Measurements from ENCODE around the gene APOOL. TPM values are rescaled to one million over a fixed set of nuclear protein-coding genes. Genes with fewer than 3 reads are reported as not detected.
"Not testable (repeated sequence)": the region's sequence is repeated elsewhere in the genome, so short reads cannot be mapped to it uniquely, and the experiment has no call there.

Gene APOOL
- total RNA-seq, 2 experiments from 2014 or later: 16.6 to 18.4 TPM

DNA sequence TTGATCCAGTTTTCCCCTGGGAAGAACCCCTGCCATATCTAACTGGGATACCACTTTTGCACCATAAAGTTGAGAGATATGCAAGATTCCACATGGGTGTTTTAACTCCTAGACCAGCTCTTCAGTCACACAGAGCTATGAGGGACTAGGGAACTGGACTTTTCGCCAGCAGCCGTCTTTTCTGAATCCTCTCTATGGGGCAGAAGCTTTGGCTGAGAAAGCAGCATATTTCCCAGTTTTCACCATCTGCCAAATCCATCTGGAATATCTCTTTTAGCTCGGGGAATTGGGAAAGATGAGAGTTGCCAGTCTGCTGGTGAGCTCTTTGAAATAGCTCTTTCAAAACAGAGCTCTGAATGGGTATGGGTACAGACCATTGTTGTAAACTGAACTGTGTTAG, 20.9 kb downstream of the APOOL start:
- ChIA-PET POLR2A (no interaction called here), CTCF (interaction anchor here (1.4 kb wide), 1 partner anchor 28 kb away, joined by 3 read pairs; no protein-coding TSS in a partner anchor)
- no peak for DNase-seq
- no peak overlapping the region for H3K4me3 Mint-ChIP-seq
- H3K27ac Mint-ChIP-seq: no peak overlapping the region
- H3K9me3 Mint-ChIP-seq: no peaks in the 10 kb centered on the region
- H3K27me3 Mint-ChIP-seq: no peaks in the 10 kb centered on the region
- intact Hi-C loops (cut with micrococcal nuclease): no loop called here
- no peaks in the 10 kb centered on the region for H3K4me1 Mint-ChIP-seq (ENCODE audit: low read depth)
- peaks cover 19% of the 10 kb centered on the region for H3K36me3 Mint-ChIP-seq

DNA sequence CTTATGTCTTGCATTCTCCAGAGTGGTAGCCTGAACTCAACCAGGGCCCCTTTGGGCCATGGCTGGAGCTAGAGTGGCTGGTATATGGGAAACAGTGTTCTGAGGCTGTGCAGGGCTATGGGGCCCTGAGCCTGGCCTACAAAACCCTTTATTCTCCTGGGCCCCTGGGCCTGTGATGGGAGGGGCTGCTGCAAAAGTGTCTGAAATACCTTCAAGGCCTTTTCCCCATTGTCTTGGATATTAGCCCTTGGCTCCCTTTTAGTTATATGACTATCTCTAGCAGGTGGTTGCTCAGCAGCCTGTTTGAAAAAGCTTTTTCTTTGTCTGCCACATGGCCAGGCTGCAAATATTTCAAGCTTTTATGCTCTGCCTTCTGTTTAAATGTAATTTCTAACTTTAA, 22.5 kb downstream of the APOOL start:
- intact Hi-C loops (cut with micrococcal nuclease): no loop called here
- Mint-ChIP-seq H3K36me3 (peaks cover 19% of the 10 kb centered on the region), H3K4me1 (ENCODE audit: low read depth) (no peaks in the 10 kb centered on the region), H3K27me3 (no peaks in the 10 kb centered on the region), H3K27ac (no peak overlapping the region), H3K9me3 (no peaks in the 10 kb centered on the region), H3K4me3 (no peak overlapping the region)
- CTCF ChIA-PET: no interaction called here
- no peak for DNase-seq
- POLR2A ChIA-PET: no interaction called here

DNA sequence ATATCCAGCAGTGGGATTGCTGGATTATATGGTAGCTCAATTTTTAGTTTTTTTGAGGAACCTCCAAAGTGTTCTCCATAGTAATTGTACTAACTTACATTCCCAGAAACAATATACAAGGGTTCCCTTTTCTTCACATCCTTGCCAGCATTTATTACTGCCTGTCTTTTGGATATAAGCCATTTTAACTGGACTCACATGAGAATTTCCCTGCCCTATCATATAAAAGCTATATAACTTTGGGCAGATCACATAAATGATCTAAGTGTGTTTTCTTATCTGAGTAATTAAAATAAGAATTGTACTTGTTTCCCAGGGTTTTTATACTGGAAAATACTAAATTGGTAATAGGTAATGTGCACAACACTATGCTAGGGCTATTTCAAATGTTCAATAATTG, 25.4 kb downstream of the APOOL start:
- H3K27ac Mint-ChIP-seq: no peak overlapping the region
- H3K4me1 Mint-ChIP-seq (ENCODE audit: low read depth): no peaks in the 10 kb centered on the region
- no peak overlapping the region for H3K4me3 Mint-ChIP-seq
- ChIA-PET POLR2A (no interaction called here), CTCF (no interaction called here)
- no peak for DNase-seq
- H3K9me3 Mint-ChIP-seq: no peaks in the 10 kb centered on the region
- intact Hi-C loops (cut with micrococcal nuclease): no loop called here
- H3K27me3 Mint-ChIP-seq: no peaks in the 10 kb centered on the region
- H3K36me3 Mint-ChIP-seq: peaks cover 10% of the 10 kb centered on the region

DNA sequence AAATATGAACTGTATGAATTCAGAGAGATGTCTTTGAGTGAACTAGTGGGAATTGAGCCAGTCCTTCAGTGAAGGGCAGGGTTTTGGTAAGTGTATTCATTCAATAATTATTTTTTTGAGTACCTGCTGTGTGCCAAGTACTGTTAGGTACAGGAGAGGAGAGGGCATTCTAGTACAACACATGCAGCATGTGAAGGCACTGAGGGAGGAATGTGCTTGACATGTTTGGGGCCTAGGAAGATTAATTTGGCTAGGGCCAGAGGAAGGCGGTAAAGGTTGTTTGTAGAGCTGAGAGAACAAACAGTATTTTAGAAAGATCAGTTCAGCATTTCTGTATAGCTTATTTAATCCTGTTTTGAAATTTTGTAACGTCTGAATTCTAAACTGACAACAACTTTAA, 27.8 kb downstream of the APOOL start:
- no peaks in the 10 kb centered on the region for H3K4me1 Mint-ChIP-seq (ENCODE audit: low read depth)
- no peak overlapping the region for H3K4me3 Mint-ChIP-seq
- H3K36me3 Mint-ChIP-seq: peaks cover 4% of the 10 kb centered on the region
- DNase-seq: no peak
- no peak overlapping the region for H3K27ac Mint-ChIP-seq
- no peaks in the 10 kb centered on the region for H3K9me3 Mint-ChIP-seq
- CTCF ChIA-PET: no interaction called here
- POLR2A ChIA-PET: interaction anchor here (0.6 kb wide), 1 partner anchor 29 kb away, joined by 3 read pairs; no protein-coding TSS in a partner anchor
- H3K27me3 Mint-ChIP-seq: no peaks in the 10 kb centered on the region
- intact Hi-C loops (cut with micrococcal nuclease): no loop called here

DNA sequence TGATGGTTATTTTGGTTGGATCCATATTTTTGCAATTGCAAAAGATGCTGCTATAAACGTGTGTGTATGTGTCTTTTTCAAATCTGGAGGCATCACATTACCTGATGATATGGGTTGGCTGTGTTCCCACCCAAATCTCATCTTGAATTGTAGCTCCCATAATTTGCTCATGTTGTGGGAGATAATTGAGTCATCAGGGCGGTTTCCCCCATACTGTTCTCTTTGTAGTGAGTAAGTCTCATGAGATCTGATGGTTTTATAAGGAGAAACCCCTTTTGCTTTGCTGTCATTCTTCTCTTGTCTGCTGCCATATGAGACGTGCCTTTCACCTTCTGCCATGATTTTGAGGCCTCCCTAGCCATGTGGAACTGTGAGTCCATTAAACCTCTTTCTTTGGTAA, 33.4 kb downstream of the APOOL start:
- Mint-ChIP-seq H3K9me3 (peaks cover 21% of the 10 kb centered on the region), H3K27ac (no peak overlapping the region), H3K27me3 (no peaks in the 10 kb centered on the region), H3K4me3 (no peak overlapping the region), H3K36me3 (peaks cover 9% of the 10 kb centered on the region), H3K4me1 (ENCODE audit: low read depth) (peaks cover 4% of the 10 kb centered on the region)
- ChIA-PET POLR2A (no interaction called here), CTCF (no interaction called here)
- DNase-seq: no peak
- intact Hi-C loops (cut with micrococcal nuclease): no loop called here

DNA sequence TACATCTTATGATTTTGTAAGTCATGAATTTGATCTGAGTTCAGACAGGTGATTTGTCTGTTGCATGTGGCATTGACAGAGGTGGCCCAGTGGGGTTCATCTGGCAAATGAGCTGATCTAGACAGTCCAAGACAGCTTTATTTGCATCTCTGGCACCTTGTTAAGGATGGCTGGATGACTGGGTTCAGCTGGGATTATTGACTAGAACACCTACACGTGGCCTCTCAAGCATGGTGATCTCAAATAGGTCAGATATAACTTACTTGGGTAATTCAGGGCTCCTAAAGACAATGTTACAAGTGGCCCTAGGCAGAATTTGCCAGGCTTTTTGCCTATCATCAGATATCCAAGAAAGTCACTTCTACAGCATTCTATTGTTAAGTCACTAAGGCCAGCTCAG, 48.0 kb downstream of the APOOL start:
- POLR2A ChIA-PET: no interaction called here
- H3K27me3 Mint-ChIP-seq: no peaks in the 10 kb centered on the region
- no peak overlapping the region for H3K27ac Mint-ChIP-seq
- intact Hi-C loops (cut with micrococcal nuclease): loop anchor here (2.0 to 5.0 kb wide), 2 partner anchors 323 to 1004 kb away; no protein-coding TSS in a partner anchor
- no peaks in the 10 kb centered on the region for H3K36me3 Mint-ChIP-seq
- H3K4me3 Mint-ChIP-seq: no peak overlapping the region
- CTCF ChIA-PET: interaction anchor here (1.3 kb wide), 1 partner anchor 27 kb away, joined by 3 read pairs; no protein-coding TSS in a partner anchor
- no peaks in the 10 kb centered on the region for H3K9me3 Mint-ChIP-seq
- H3K4me1 Mint-ChIP-seq (ENCODE audit: low read depth): no peaks in the 10 kb centered on the region
- no peak for DNase-seq

DNA sequence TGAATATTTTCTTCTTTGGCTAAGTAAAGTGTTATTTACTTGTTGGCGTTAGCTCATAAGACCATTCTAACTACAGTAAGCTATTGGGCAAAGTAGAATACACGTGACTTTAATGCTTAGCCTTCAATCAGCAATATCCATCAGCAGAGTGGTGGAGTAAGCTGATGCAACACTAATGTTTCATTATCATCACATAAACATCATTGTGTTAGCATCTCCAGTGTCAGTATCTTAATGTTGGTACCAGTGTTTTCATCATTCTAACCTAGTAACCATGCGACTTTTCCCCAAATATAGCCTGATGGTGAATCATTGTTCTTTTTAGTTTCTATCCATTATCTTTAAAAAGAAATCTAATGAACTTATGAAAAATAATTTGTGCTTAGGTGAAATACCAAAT, 48.5 kb downstream of the APOOL start:
- H3K36me3 Mint-ChIP-seq: peaks cover 2% of the 10 kb centered on the region
- intact Hi-C loops (cut with micrococcal nuclease): loop anchor here (2.0 to 5.0 kb wide), 2 partner anchors 323 to 1005 kb away; no protein-coding TSS in a partner anchor
- POLR2A ChIA-PET: no interaction called here
- CTCF ChIA-PET: interaction anchor here (1.3 kb wide), 1 partner anchor 27 kb away, joined by 3 read pairs; no protein-coding TSS in a partner anchor
- no peaks in the 10 kb centered on the region for H3K27me3 Mint-ChIP-seq
- no peaks in the 10 kb centered on the region for H3K4me1 Mint-ChIP-seq (ENCODE audit: low read depth)
- no peak overlapping the region for H3K27ac Mint-ChIP-seq
- H3K9me3 Mint-ChIP-seq: no peaks in the 10 kb centered on the region
- no peak for DNase-seq
- no peak overlapping the region for H3K4me3 Mint-ChIP-seq

DNA sequence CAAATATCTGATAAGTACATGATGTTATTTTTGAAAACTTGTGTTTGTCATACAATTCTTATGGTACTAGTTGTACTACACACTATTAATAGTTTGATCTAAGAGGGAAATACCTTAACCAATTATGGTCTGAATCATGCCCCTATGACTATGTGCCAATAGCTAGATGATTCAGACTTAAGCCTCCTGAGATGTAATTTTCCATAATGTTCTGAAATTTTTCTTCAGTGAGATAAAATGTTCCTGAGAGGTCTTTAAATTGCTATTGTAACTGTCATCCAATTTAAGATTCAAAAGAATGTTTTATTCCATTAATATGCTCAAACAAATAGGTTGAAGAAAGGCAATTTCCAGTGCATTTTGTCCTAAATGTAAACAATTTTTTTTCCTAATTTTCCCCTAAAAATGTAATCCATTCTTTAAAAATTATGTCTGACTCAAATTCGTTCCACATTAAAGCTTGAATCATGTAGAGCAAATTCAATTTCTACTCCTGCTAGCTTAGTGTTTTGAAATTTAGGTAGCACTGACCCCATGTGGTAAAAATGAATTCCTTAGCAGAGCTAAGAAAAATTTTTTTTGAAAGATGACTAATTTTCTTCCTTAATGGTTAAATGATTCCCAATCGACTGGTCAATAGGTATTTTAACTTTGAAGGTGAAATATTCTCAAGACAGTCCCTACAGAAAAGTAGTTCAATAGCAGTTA, 49.1 kb downstream of the APOOL start:
- Mint-ChIP-seq H3K27me3 (no peaks in the 10 kb centered on the region), H3K9me3 (no peaks in the 10 kb centered on the region), H3K36me3 (peaks cover 2% of the 10 kb centered on the region), H3K4me1 (ENCODE audit: low read depth) (no peaks in the 10 kb centered on the region), H3K27ac (no peak overlapping the region), H3K4me3 (no peak overlapping the region)
- ChIA-PET CTCF (interaction anchor here (1.3 kb wide), 1 partner anchor 28 kb away, joined by 3 read pairs; no protein-coding TSS in a partner anchor), POLR2A (no interaction called here)
- intact Hi-C loops (cut with micrococcal nuclease): loop anchor here (2.0 to 5.0 kb wide), 2 partner anchors 324 to 1005 kb away; no protein-coding TSS in a partner anchor
- no peak for DNase-seq

DNA sequence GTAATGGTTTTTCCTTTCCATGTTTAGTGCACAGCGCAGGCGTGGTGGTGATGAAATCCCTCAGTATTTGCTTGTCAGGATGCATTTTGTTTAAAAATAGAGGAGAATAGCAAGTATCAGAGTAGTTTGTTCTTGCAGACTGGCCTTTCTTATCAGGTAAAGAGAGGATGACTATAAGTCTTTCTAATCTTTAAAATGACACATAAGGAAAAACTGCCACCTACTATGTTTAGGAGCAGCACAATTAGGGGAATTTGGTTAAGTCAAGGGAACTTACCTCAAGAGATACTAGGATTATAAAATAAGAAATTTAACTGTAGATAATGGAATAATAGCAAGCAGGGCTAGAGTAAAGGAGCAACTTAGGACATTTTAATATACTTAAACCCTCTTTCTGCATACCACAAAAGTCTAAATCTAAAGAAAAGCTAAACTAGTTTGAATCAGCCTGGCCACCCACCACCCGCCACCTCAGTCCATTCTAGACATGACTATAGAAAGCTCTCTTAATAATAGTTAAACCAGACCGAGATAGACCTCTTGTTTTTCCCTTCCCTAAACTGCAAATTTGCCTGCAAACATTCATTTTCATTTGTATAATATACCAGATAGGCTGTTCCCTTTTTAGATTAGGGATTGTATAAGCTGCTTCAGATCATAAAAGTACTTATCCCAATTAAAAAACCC, 62.0 kb downstream of the APOOL start:
- intact Hi-C loops (cut with micrococcal nuclease): no loop called here
- Mint-ChIP-seq H3K4me3 (no peak overlapping the region), H3K36me3 (peaks cover 9% of the 10 kb centered on the region), H3K9me3 (peaks cover 3% of the 10 kb centered on the region), H3K27ac (no peak overlapping the region), H3K27me3 (no peaks in the 10 kb centered on the region), H3K4me1 (ENCODE audit: low read depth) (no peaks in the 10 kb centered on the region)
- ChIA-PET CTCF (no interaction called here), POLR2A (no interaction called here)
- no peak for DNase-seq

DNA sequence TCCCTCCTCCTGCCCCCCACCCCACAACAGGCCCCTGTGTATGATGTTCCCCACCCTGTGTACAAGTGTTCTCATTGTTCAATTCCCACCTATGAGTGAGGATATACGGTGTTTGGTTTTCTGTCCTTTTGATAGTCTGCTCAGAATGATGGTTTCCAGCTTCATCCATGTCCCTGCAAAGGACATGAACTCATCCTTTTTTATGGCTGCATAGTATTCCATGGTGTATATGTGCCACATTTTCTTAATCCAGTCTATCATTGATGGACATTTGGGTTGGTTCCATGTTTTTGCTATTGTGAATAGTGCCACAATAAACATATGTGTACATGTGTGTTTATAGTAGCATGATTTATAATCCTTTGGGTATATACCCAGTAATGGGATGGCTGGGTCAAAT, 73.6 kb downstream of the APOOL start:
- H3K4me3 Mint-ChIP-seq; DNase-seq; CTCF ChIA-PET; H3K27me3 Mint-ChIP-seq; H3K27ac Mint-ChIP-seq; intact Hi-C loops (cut with micrococcal nuclease); H3K9me3 Mint-ChIP-seq; H3K4me1 Mint-ChIP-seq (ENCODE audit: low read depth); POLR2A ChIA-PET: not testable (repeated sequence)
- peaks cover 18% of the 10 kb centered on the region for H3K36me3 Mint-ChIP-seq

DNA sequence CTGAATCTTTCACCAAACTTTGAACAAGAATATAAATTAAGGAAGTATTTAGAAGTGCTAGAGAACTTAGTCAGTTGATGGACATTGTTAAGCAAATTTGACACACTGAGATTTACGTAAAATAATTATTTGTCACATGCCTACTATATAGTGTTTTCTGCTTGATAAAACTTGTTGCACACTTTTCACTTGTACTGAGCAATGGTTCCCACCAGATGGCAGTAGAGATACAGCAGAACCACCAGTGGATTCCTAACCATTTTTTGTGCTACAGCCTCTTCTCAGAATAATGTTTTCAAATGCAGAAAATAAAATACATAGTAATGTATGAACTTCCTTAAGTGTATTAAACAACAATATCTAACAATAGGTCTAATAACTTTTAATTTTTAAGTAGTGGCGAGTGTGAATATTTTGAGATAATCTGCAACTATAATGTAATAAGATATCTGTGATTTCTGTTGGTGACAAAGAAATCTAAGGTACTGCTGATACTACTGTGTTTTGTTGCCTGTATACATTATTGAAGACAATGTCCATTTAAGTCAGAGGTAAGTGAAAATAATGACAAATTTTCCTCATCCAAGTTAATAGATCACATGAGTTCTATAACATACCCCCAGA, 81.2 kb downstream of the APOOL start:
- no peaks in the 10 kb centered on the region for H3K27me3 Mint-ChIP-seq
- ChIA-PET CTCF (interaction anchor here (0.9 to 1.0 kb wide), 3 partner anchors 9 to 27 kb away, joined by 3 read pairs; no protein-coding TSS in a partner anchor), POLR2A (no interaction called here)
- no peak overlapping the region for H3K27ac Mint-ChIP-seq
- H3K4me3 Mint-ChIP-seq: no peak overlapping the region
- intact Hi-C loops (cut with micrococcal nuclease): no loop called here
- no peaks in the 10 kb centered on the region for H3K4me1 Mint-ChIP-seq (ENCODE audit: low read depth)
- peaks cover 17% of the 10 kb centered on the region for H3K36me3 Mint-ChIP-seq
- DNase-seq: no peak
- H3K9me3 Mint-ChIP-seq: no peaks in the 10 kb centered on the region

DNA sequence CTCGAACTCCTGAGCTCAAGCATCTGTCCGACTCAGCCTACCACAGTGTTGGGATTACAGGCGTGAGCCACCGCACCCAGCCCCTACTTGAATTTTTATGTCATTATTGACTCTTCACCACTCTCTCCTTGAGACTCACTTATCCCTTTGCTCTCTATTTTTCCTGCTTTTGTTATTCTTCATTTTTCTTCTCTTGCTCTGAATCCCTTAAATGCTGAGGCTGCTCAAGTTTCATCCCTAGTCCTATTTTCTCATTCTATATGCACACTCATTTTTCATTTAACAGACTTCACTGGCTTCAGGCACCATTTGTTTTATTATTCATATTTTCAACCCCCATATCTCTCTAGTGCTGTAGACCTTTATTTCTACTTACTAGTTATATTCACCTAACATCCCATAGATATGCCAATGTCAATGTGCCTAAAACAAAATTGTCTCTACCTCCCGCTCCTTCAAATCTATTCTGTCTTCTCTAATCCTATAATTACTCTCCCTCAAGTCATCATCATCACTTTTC, 85.7 kb downstream of the APOOL start:
- no peaks in the 10 kb centered on the region for H3K9me3 Mint-ChIP-seq
- CTCF ChIA-PET: no interaction called here
- DNase-seq: no peak
- H3K4me3 Mint-ChIP-seq: no peak overlapping the region
- intact Hi-C loops (cut with micrococcal nuclease): no loop called here
- no peaks in the 10 kb centered on the region for H3K4me1 Mint-ChIP-seq (ENCODE audit: low read depth)
- POLR2A ChIA-PET: no interaction called here
- no peak overlapping the region for H3K27ac Mint-ChIP-seq
- H3K27me3 Mint-ChIP-seq: no peaks in the 10 kb centered on the region
- H3K36me3 Mint-ChIP-seq: peaks cover 27% of the 10 kb centered on the region

Measured in activated CD4-positive, alpha-beta memory T cell treated with anti-CD3 and anti-CD28 coated beads for 36 hours (primary cell).